DOHH2 (cell line): Measurements from ENCODE around the gene VANGL1.

ENCODE experiments used
- H3F3A ChIP-seq: fragments of 200-600 bp; sonication (generic), shearing (Covaris generic); 2 replicates; pipeline ENCODE4 v1.6.0; 2016; ENCODE audit warnings: antibody characterized with exemption, mild to moderate bottlenecking; ENCODE audit not compliant: control insufficient read depth, insufficient read depth
- H3K27ac ChIP-seq: fragments of 200-600 bp; sonication (generic); 2 replicates; pipeline ENCODE4 v1.5.1; 2014; ENCODE audit warnings: low read depth, mild to moderate bottlenecking, low read length, moderate library complexity
- H3K27me3 ChIP-seq: fragments of 200-600 bp; sonication (generic); 2 replicates; pipeline ENCODE4 v1.6.1; 2014; ENCODE audit warnings: mild to moderate bottlenecking, low read length, mixed read lengths; ENCODE audit not compliant: control insufficient read depth
- H3K36me3 ChIP-seq: fragments of 200-600 bp; sonication (generic); 2 replicates; pipeline ENCODE4 v1.6.1; 2014; ENCODE audit warnings: mild to moderate bottlenecking, low read length, moderate library complexity, mixed read lengths; ENCODE audit not compliant: control insufficient read depth
- H3K4me1 ChIP-seq: fragments of 200-600 bp; sonication (generic); 2 replicates; pipeline ENCODE4 v1.6.1; 2014; ENCODE audit warnings: mild to moderate bottlenecking, low read length, mixed read lengths; ENCODE audit not compliant: control insufficient read depth
- H3K4me2 ChIP-seq: fragments of 200-600 bp; sonication (generic); 2 replicates; pipeline ENCODE4 v1.6.0; 2014; ENCODE audit warnings: mild to moderate bottlenecking, low read length, moderate library complexity
- H3K4me3 ChIP-seq: fragments of 200-600 bp; sonication (generic); 2 replicates; pipeline ENCODE4 v1.5.1; 2014; ENCODE audit warnings: mild to moderate bottlenecking, low read length, mixed read lengths
- H3K79me2 ChIP-seq: fragments of 200-600 bp; sonication (generic); 2 replicates; pipeline ENCODE4 v1.6.1; 2014; ENCODE audit warnings: mild to moderate bottlenecking, low read length, mixed read lengths; ENCODE audit not compliant: control insufficient read depth
- H3K9me2 ChIP-seq: fragments of 200-600 bp; sonication (generic); replicated peaks from 2 replicates; pipeline ENCODE4 v1.6.1; 2014; ENCODE audit warnings: mild to moderate bottlenecking, low read length, mixed read lengths; ENCODE audit not compliant: control insufficient read depth
- H3K9me3 ChIP-seq: fragments of 200-600 bp; sonication (generic); 2 replicates; pipeline ENCODE4 v1.6.1; 2014; ENCODE audit warnings: antibody characterized with exemption, low read length, mixed read lengths; ENCODE audit not compliant: control insufficient read depth, insufficient read depth
- H4K20me1 ChIP-seq: fragments of 200-600 bp; sonication (generic); 2 replicates; pipeline ENCODE4 v1.6.0; 2014; ENCODE audit warnings: low read depth, mild to moderate bottlenecking, antibody characterized with exemption, low read length, moderate library complexity; ENCODE audit not compliant: control insufficient read depth, insufficient read depth
- EZH2phosphoT487 ChIP-seq: fragments of 200-600 bp; sonication (generic); IDR thresholded peaks from 2 replicates; pipeline ENCODE4 v1.6.1; 2017; ENCODE audit warnings: borderline replicate concordance, mild to moderate bottlenecking, antibody characterized with exemption, low read length, moderate library complexity, mixed read lengths
- TF ChIP-seq, protein P1 (sequence below): fragments of 200-600 bp; sonication (generic); IDR thresholded peaks from one replicate; pipeline ENCODE4 v1.5.1; 2014; ENCODE audit warnings: antibody characterized with exemption, mild to moderate bottlenecking, low read depth, low read length; ENCODE audit not compliant: poor library complexity, severe bottlenecking

Gene VANGL1

DNA sequence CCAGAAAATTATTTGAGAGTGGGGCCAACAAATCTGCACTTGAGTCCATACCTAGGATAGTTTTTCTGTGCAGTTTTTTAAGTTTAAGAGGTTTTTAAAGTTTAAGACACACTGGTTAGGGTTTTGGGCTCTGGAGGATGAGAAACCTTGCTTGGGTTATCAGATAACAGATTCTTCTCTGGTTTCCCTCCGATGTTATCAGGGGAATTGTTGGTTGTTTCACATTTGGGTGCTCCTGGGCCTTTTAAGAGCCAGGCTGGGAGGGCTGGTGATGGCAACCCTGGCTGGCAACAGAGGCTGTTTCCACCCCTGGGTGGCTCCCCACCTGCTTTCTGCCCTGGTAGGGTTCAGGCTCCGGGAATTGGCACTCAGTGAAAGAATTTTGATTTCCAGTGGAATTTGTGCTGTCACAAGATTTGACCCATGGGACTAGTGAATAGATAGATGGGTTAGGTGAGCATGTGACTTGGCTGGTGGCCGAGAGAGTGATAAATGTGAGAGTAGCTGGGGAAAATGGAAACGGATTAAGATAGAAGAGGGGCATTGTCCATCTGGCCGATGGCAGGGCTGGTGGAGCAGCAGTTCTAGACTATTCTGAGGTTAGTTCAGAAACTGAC lies 14.8 kb downstream of the VANGL1 start:
- Histone ChIP-seq H3K36me3 (no peaks in the 10 kb centered on the region), H3F3A (no peaks in the 10 kb centered on the region), H3K4me3 (no peak overlapping the region), H3K27ac (no peak overlapping the region), H3K9me3 (no peaks in the 10 kb centered on the region), H3K79me2 (no peaks in the 10 kb centered on the region), H4K20me1 (no peaks in the 10 kb centered on the region), H3K27me3 (no peaks in the 10 kb centered on the region), H3K4me1 (no peaks in the 10 kb centered on the region), H3K9me2 (no peaks in the 10 kb centered on the region), H3K4me2 (no peak overlapping the region)
- TF ChIP-seq, protein P1, sequence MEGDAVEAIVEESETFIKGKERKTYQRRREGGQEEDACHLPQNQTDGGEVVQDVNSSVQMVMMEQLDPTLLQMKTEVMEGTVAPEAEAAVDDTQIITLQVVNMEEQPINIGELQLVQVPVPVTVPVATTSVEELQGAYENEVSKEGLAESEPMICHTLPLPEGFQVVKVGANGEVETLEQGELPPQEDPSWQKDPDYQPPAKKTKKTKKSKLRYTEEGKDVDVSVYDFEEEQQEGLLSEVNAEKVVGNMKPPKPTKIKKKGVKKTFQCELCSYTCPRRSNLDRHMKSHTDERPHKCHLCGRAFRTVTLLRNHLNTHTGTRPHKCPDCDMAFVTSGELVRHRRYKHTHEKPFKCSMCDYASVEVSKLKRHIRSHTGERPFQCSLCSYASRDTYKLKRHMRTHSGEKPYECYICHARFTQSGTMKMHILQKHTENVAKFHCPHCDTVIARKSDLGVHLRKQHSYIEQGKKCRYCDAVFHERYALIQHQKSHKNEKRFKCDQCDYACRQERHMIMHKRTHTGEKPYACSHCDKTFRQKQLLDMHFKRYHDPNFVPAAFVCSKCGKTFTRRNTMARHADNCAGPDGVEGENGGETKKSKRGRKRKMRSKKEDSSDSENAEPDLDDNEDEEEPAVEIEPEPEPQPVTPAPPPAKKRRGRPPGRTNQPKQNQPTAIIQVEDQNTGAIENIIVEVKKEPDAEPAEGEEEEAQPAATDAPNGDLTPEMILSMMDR = no peak
- no peak for TF ChIP-seq EZH2phosphoT487

DNA sequence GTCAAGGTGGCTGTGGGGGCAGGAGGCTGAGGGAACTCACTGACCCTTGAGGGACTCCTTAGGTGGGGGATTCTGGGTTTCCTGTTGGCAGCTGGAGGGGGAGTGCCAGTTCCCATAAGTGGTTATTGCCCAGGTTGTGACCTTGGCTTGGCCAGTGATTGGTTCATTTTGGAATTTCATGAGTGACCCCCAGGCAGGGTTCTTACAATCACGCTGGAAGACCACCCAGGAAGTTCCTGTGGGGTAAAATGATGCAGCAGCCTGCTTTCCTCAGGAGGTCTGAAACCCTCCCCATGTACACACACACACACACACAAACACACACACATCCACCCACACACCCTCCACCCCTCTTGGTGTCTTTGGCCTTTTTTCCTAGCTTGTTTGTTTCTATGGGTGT lies 16.9 kb downstream of the VANGL1 start:
- Histone ChIP-seq H3K36me3 (no peaks in the 10 kb centered on the region), H3K9me3 (no peaks in the 10 kb centered on the region), H3K4me3 (no peak overlapping the region), H3K4me2 (no peak overlapping the region), H3K4me1 (no peaks in the 10 kb centered on the region), H3K27ac (no peak overlapping the region), H3K27me3 (no peaks in the 10 kb centered on the region), H3K9me2 (no peaks in the 10 kb centered on the region), H3F3A (no peaks in the 10 kb centered on the region), H3K79me2 (no peaks in the 10 kb centered on the region), H4K20me1 (no peaks in the 10 kb centered on the region)
- TF ChIP-seq, protein P1 = no peak
- no peak for TF ChIP-seq EZH2phosphoT487

DNA sequence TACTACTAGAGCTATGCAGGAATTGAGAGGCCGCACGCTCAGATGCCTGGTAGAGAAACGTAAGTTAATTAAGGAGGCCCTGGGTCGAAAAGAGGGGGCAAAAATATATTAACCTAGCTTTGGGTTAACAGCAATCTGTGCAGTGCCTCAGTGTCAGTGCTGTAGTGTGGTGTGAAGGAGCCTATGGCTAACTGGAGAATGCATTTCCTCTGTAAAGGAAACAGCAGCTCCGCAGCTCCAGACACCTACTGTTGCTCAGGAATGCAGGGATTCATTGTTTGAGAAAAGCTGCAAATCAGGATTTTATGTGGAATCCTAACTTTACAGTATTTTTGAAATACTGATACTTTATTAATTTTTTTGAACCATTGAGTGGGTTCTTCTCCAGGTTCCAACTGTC lies 18.4 kb downstream of the VANGL1 start:
- no peaks in the 10 kb centered on the region for H3K9me3 ChIP-seq
- H3K27me3 ChIP-seq = no peaks in the 10 kb centered on the region
- no peaks in the 10 kb centered on the region for H3K9me2 ChIP-seq
- H3K4me1 ChIP-seq = no peaks in the 10 kb centered on the region
- no peaks in the 10 kb centered on the region for H3F3A ChIP-seq
- H3K4me3 ChIP-seq = no peak overlapping the region
- H3K36me3 ChIP-seq = no peaks in the 10 kb centered on the region
- no peak for TF ChIP-seq EZH2phosphoT487
- TF ChIP-seq, protein P1 = no peak
- H4K20me1 ChIP-seq = no peaks in the 10 kb centered on the region
- no peak overlapping the region for H3K27ac ChIP-seq
- no peak overlapping the region for H3K4me2 ChIP-seq
- no peaks in the 10 kb centered on the region for H3K79me2 ChIP-seq

DNA sequence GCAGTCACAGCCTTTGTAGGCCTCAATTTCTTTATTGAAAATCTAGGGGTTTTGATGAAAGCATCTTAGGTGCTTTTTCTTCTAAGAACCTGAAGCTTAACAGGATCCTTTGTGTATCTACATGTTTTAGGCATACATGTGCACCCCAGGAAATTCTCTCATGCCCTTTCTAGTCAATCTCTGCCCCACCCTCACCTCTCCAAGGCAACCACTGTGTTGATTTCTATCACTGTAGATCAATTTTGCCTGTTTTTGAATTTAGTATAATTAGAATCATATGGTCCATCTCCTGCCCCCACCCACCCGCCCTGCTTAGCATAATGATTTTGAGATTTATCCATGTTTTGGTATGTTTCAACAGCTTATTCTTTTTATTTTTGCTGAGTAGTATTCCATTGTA lies 19.4 kb downstream of the VANGL1 start:
- no peaks in the 10 kb centered on the region for H4K20me1 ChIP-seq
- H3K79me2 ChIP-seq = no peaks in the 10 kb centered on the region
- H3K4me3 ChIP-seq = no peak overlapping the region
- no peak for TF ChIP-seq EZH2phosphoT487
- TF ChIP-seq, protein P1 = no peak
- H3K9me3 ChIP-seq = no peaks in the 10 kb centered on the region
- H3K9me2 ChIP-seq = no peaks in the 10 kb centered on the region
- no peaks in the 10 kb centered on the region for H3K36me3 ChIP-seq
- no peak overlapping the region for H3K4me2 ChIP-seq
- H3K4me1 ChIP-seq = no peaks in the 10 kb centered on the region
- H3K27me3 ChIP-seq = no peaks in the 10 kb centered on the region
- H3F3A ChIP-seq = no peaks in the 10 kb centered on the region
- H3K27ac ChIP-seq = no peak overlapping the region
